GM19372 (cell line): ENCODE data around the gene SNX7.

ENCODE experiments used
- ATAC-seq: cut with Tn5 transposase; IDR thresholded peaks from one replicate; pipeline ENCODE4 v1.9.1; 2021; ENCODE audit warnings: mild to moderate bottlenecking, low read depth, moderate library complexity; ENCODE audit not compliant: unreplicated experiment

Gene SNX7, protein sequence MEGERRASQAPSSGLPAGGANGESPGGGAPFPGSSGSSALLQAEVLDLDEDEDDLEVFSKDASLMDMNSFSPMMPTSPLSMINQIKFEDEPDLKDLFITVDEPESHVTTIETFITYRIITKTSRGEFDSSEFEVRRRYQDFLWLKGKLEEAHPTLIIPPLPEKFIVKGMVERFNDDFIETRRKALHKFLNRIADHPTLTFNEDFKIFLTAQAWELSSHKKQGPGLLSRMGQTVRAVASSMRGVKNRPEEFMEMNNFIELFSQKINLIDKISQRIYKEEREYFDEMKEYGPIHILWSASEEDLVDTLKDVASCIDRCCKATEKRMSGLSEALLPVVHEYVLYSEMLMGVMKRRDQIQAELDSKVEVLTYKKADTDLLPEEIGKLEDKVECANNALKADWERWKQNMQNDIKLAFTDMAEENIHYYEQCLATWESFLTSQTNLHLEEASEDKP

DNA sequence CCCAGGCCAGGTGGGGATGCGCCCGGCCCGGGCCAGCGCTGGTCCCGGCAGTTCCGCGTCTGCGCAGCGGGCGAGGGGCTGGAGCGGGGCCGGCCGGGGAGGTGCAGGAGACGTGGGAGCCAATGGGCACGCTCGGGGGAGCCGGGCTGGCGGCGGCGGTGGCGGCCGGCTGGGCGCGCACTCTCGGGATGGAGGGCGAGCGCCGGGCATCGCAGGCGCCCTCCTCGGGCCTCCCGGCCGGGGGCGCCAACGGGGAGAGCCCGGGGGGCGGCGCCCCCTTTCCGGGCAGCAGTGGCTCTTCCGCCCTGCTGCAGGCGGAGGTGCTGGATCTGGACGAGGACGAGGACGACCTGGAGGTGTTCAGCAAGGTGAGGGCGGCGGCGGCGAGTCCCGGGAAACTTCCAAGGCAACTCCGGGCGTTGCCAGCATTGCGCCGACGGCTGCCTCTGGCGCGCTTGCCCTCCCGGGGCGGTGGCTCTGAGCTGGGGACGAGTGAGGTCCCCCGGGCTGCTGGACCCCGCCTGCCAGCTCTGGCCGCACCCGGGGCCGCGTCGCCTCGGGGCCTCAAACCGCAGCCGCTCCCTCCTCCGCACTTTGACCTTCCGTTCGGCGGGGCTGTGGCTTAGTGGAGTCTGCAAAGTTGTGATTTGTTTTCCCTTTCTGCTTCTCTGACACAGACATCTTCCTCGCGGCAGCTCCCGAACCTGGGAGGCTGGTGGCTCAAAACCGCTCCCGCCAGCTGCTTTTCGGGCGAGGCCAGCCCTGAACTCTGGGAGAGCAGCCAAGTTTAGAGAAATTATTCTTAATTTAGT lies at the start of gene SNX7:
Gene SNX7 (plus strand): TSS at position 178 of the 812 bp plus-strand sequence. CDS start 11 bp downstream, at position 189.
- ATAC-seq: peak; percentile 83

DNA sequence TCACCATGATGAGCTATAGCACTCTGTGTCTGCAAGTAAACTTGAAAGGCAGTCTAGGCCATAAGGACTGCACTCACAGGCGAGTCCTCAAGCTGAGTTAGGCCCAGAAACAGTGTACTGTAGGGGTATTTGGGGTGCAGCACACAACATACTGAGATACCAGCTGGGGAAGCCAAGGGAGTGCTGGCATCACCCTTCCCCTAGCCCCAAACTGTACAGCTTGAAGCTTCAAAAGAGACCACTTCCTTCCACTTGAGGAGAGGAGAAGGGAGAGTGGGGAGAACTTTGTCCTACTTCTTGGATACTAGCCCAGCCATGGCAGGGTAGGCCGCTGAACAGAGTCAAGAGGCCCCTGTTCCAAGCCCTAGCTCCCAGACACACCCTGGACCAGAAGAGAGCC lies 24.2 kb upstream of the SNX7 start:
- ATAC-seq: no peak

DNA sequence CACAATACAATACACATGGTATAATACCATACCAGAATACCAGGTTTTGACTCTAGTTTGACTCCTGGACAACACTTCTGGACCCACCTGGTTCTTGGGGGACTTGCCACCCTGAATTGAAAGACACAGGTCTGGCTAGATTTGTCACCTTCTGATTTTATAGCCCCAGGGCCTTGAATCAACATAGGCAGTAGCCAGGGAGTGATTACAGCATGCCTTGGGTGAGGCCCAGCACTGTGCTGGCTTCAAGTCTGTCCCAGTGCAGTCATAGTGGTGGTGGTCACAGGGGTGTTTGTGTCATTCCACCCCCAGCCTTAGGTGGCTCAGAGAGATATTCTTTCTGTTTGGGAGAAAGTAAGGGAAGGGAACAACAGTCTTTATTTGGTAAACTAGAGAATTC lies 23.3 kb upstream of the SNX7 start:
- no peak for ATAC-seq

DNA sequence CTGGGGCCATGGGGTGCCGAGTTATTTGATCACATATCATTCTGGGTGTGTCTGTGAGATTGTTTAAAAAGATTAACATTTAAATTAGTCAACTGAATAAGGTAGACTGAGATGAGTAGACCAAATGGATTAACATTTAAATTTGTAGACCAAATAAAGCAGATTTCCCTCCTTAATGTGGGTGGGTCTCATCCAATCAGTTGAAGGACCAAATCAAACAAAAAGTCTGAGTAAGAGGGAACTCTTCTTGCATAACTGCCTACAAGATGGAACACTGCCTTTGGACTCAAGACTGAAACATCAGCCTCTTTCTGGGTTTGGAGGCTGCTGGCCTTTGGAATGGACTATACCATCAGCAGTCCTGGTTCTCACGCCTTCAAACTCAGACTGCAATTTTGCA lies 17.0 kb upstream of the SNX7 start:
- ATAC-seq: no peak

DNA sequence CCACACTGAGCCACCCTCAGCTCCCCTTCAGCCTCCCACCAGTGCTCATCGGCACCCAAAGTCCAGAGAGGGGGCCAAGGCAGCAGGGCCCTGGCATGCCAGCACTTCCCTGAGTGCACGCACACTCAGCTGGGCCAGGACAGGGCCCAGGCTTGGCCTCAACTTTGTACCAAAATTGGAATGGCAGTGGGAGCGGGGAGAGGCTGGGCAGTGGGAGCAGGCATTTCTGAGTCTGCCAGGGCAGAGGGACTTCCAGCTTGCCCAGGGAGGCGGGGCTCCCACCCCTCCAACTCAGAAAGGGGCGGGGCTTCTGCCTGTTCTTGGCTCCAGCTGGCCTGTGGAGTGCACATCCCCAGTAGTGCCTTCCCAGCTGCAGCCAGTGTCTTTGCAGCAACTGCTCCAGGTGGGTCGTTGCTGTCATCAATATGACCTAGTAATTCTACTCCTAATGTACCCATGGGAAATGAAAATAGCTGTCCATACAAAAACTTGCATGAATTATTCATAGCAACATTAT lies 10.3 kb upstream of the SNX7 start:
- no peak for ATAC-seq

DNA sequence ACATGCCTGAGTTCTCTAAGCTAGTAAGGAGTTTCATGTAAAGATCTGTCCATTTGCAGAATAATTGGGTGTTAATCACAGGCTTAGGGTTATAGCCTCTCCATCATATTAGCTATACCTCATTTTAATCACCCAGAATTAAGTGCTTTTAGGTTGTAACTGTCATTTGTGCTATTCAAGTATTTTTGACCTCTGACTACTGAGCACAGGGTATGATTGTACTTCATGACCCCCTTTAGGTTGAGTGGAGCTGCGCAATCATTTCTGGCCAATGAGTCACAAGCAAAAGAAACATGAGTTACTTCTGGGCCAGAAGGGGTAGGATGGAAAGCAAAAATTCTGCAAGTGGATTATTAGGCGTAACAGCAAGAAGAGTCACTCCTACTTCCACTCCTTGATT lies 8.4 kb upstream of the SNX7 start:
- ATAC-seq: no peak

DNA sequence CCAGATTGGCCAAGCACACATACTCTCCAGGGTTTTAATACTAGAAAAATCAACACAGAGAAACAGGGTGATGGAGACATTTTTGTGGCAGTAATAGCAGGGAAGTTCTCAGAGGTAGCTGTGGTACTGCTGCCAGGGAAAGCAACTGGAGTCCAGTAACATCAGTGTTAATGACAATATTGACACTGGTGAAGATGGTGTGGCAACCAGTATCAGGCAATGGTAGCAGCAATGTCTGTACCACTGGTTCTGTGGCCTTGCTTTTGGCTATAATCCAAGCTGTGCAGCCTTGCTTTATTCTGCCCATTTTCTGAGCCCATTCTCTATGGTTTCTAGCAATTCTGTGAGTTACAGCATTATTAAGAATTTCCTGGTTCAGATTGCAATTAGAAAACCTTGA lies 1.6 kb upstream of the SNX7 start:
- ATAC-seq: no peak

DNA sequence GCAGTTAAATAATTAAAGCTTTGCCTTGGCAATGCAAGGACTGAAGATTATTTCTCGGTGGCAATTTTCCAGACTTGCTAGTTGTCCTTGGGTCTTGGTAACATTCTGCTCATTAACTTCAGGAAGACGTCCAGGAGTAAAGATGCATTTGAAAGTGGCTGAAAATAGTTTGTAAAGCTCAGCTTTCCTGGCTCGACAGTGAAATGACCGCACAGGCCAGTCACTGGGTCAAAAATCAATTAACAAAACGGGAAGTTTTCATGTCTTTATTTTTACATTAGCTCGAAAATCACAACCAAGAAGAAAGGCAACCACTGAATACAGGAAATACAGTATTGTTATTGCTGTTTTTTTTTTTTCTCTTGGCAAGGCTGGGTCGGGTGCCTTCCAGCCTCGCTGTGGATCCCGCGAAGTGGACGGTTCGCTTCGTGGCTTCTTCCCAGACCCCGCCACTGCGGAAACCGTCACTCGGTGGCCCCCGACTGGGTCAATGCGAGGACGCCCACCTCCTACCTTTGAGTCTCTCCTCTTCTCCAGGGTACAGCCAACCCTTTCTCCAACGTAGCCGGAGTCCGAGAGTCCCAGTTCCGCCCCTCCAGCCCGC lies 479 bp upstream of the SNX7 start:
- ATAC-seq: no peak

DNA sequence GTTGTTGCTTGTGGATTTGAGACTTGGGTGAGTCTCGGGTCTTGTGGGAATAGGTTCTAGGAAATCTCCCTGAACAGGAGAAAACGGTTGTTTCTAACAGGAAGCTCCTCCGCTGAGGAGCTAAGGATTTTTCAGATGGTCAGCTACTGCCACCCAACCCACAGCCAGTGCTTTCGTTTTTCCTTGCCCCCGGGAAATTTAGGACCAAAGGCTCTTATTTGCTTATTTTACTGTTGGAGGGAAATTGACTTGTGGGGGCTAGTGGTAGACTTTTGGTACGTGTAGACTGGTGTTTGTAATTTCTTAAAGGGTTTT lies 792 bp downstream of the SNX7 start:
- no peak for ATAC-seq

DNA sequence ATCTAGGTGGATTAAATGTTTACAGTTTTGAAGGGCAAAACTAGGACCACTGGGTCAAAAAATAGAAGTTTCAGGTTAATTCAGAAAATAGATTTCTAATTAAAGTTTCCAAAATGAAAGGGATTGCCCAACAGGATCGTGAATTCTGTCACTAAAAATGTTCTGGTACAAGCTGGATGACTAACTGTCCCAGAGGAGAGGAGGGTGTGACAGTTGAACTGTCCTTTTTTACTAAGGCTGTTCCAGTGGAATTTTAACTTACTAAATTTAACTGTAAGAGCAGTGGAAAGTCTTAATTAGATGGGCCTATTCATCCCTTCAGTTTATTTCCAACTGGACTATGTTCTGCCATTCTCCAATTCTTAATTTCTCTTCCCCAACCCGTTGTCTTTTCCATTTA lies 7.2 kb downstream of the SNX7 start:
- no peak for ATAC-seq

DNA sequence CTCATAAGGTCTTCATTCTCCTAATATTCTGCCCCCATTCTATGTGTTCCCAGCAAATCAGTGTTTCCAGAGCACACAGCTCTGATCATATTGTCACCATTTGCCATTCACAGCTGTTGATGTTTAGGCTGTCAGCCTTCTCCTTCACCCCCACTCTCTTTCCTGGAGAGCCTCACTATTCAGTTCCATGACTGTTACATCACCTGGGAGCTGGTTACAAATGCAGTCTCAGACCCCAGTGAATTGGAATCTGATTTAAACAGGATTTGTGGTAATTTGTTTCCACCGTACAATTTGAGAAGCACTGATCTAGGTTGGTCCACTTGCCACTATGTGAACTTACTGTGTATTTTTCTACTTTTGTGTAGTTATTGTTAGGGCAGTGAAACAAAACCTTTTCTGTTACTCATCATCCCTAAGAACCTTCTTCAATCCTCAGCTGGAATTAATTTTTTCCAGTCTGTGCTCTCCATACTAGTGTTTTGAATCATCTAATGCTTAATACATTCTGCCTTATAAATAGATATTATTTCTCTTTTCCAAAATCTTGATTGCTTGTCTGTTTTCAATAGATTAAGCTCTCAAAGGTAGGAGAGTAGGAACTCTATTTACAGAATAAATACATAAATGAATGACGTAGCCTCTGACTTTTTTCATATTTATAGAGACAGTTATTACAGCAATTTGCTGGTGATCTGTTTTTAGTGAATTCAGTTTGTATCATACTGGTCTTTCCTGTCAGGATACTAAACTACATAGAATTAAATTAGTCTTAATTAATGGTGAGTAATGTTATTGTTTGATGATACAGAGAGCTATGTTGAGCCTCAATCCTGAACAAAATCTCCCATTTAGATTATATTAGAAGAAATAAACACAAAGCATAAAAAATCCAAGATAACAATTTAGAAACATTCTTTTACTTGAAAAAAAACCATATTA lies 8.1 kb downstream of the SNX7 start:
- ATAC-seq: no peak

DNA sequence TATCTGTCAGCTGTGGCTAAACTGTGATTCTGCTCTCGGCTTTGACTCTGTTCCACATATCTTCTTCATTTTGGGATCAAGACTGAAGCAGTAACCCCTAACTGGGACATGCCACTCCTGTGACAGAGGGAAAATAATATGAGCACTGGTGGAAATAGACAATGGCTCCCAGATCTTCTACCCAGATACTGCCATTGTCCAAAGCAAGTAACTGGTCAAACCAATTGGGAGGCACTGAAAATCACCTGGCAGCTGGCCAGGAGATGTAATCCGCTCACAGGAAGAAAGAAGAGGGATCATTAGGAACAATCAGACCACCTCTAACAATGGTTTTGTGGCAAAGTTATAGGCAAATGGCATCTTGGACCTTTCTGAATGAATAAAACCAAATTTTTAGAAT lies 10.7 kb downstream of the SNX7 start:
- ATAC-seq: no peak

DNA sequence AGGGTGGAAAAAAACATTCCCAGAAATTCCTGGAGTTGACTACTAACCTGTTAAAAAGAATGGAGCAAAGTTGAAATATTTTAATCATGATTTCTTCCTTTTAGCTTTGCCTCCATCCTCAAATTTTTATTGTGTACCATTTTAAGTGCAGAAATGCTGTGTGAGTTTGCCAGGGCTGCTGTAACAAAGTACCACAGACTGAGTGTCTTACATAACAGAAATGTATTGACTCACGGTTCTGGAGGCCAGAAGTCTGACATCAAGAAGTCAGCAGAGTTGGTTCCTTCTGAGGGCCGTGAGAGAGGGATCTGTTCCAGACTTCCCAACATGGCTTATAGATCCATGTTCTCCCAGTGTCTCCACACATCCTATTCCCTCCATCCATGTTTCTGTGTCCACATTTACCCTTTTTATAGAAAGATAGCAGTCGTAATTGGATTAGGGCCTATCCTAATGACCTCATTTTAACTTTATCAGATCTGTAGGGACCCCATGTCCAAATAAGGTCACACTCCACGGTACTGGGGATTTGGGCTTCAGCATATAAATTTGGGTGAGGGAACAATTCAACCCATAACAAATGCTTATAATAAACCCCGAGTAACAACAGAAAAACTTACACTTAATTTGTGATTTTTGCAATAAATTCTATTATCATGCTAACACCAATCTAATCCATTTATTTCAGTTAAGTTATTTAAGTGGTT lies 12.7 kb downstream of the SNX7 start:
- no peak for ATAC-seq

DNA sequence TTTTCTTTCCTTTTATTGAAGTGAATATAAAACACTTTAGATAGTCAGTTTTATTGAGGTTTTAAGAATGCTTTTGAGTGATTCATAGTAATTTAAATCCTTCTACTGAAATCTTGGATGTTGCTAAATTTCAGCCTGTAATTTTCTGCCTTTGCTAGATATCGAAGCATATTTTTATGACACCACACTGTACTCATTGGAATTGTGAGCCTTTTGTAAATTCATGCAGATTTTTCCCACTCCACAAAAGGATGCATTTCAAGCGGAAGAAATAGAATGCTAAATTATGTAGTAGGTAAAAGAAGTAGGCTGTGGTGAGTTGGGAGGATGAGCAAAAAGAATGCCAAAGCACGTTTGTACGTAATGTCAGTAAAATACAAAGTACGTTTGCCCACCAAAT lies 13.8 kb downstream of the SNX7 start:
- no peak for ATAC-seq

DNA sequence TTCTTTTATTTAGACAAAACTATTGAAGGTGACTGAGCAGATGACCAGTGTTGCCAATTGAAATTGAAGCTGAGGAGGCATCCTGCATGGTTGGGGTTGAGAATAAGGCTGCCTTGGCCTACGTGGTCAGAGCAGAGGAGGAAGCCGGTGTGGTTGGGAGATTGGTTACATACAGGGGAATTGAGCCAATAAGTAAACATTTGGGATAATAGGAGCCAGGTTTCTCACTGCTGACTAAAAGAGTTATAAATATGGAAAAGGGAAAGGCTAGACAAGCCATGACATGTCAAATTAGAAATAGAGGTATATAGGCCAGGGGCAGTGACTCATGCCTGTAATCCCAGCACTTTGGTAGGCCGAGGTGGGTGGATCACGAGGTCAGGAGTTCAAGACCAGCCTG lies 15.8 kb downstream of the SNX7 start:
- no peak for ATAC-seq

DNA sequence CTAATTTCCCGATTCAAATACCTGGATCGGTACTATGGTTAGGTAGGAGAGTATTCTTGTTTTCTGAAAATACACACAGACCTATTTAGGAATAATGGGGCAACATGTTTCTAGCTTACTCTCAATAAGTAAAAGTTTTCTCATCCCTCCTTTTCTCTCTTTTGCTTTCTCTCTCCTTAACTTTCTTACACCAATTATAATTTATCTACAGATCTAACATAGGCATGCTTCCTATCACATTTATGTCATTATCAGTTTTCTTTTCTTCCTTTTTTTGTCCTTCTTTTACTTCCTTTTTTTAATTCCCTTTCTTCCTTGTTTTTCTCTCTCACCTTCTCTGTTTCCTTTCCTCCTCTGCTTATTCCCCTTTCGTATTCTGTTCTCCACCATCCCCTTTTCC lies 20.3 kb downstream of the SNX7 start:
- no peak for ATAC-seq

DNA sequence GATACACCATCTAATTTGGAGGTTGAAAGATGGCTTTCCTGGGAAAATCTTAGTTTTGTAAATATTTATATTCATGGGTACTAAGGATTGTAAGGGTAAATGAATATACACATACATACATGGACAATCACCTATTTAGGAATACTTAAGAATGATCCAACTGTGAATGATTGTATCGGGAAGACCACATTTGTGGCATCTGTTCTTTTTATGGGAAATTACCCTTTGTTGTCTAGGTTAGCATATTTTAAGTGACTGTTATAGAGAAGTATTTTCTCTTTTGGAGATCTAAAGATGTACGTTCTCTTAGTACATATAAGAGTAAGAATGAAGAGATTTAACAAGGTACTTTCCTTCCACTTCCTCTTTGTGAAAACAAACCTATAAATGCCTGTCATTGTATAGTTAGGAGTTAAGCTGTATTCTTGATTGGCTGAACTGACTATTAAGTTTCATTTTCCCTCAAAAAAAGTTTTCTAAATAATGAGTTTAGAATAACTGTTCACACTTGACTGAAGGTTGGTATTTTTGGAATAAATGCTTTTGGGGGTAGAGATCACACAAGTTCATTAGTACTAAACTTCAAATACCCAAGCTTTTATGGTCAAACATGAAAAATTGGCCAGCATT lies 26.7 kb downstream of the SNX7 start:
- no peak for ATAC-seq

DNA sequence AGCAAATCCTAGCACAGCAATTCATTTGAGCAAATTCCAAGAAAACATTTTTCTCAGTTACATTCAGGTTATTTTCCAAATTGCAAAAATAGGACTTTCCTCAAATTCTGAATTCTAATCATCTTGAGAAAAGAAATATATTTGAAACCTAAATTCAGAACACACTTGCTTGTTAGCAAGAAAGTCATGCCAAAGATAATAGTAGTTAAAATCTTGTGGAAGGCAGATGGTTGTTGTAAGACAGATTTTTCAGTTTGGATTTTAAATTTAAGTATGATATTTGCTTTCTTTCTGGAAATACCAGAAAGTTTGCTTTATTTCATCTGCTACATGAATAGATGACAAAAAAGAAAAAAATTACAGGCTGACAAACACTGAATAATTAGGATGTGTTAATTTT lies 29.1 kb downstream of the SNX7 start:
- no peak for ATAC-seq

DNA sequence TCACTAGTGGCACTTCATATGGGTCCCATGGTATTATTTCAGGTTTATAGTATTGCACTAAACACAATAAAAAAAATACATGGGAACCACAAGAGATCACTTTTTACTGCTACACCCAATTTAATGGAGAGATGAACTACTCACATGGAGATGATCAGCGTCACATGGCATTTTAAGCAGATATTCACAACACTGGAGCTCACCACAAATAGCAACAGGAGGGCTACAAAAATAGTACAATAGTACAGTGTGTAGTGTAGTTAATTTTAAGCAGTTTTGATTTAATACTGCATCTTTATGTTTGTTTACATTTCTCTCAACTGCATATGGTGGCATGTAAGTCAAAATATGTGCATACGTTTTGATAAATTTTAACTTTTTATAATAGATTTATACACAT lies 31.0 kb downstream of the SNX7 start:
- ATAC-seq: no peak
